NCI-H748 (cell line): ENCODE results near the gene PTPRQ.

Experiments
- DNase-seq: peaks from one replicate; lab custom pipeline; 2025; ENCODE audit not compliant: unreplicated experiment; lab: John Stamatoyannopoulos, UW

PTPRQ gene

GRCh38 chr12:80698256-80698655 is 254.2 kb downstream of the PTPRQ start:
- no peak for DNase-seq

- DNase-seq: no peak
Measured at GRCh38 chr12:80698847-80699542, 255.0 kb downstream of the PTPRQ start.

- no peak for DNase-seq
Measured at GRCh38 chr12:80700327-80700726, 256.3 kb downstream of the PTPRQ start.

- no peak for DNase-seq
Measured at GRCh38 chr12:80701388-80701787, 257.4 kb downstream of the PTPRQ start.

- peak; percentile 50 for DNase-seq
Measured at GRCh38 chr12:80702889-80703805, 259.1 kb downstream of the PTPRQ start.

- no peak for DNase-seq
Measured at GRCh38 chr12:80704420-80704819, 260.4 kb downstream of the PTPRQ start.

GRCh38 chr12:80707126-80707829 is 263.2 kb downstream of the PTPRQ start, which contains the start of gene MYF6:
TSS of gene MYF6 (plus strand) at chr12:80707634. CDS start at chr12:80707720, 86 bp downstream.
- DNase-seq: no peak

GRCh38 chr12:80707830-80708258 is 263.8 kb downstream of the PTPRQ start:
- DNase-seq: no peak

- DNase-seq: no peak
Measured at GRCh38 chr12:80708259-80708974, 264.4 kb downstream of the PTPRQ start.

- DNase-seq: no peak
Measured at GRCh38 chr12:80708975-80709328, 264.9 kb downstream of the PTPRQ start.

GRCh38 chr12:80709811-80710726 is 266.0 kb downstream of the PTPRQ start:
- peak; percentile 17 for DNase-seq

- DNase-seq: no peak
Measured at GRCh38 chr12:80710727-80711449, 266.9 kb downstream of the PTPRQ start.

GRCh38 chr12:80711866-80712265 is 267.8 kb downstream of the PTPRQ start:
- no peak for DNase-seq

GRCh38 chr12:80712866-80713265 is 268.8 kb downstream of the PTPRQ start:
- no peak for DNase-seq

GRCh38 chr12:80713419-80713818 is 269.4 kb downstream of the PTPRQ start:
- DNase-seq: no peak

GRCh38 chr12:80714055-80714454 is 270.0 kb downstream of the PTPRQ start:
- no peak for DNase-seq

- no peak for DNase-seq
Measured at GRCh38 chr12:80714846-80715245, 270.8 kb downstream of the PTPRQ start.

- DNase-seq: no peak
Measured at GRCh38 chr12:80715713-80716249, 271.7 kb downstream of the PTPRQ start.
